ENCODE measurements around the gene PTAFR.

PTAFR gene

GRCh38 chr1:28178690-28179485, 2.4 kb upstream of the PTAFR start:
- no peak for DNase-seq (ENCODE audit: low read depth)

GRCh38 chr1:28175955-28176485, 470 bp downstream of the PTAFR start:
- no peak for DNase-seq (ENCODE audit: low read depth)

- no peak for DNase-seq (ENCODE audit: low read depth)
These were observed 2.6 kb downstream of the PTAFR start for GRCh38 chr1:28173980-28174297.

GRCh38 chr1:28173151-28173979, 3.1 kb downstream of the PTAFR start:
- no peak for DNase-seq (ENCODE audit: low read depth)

- DNase-seq (ENCODE audit: low read depth) = no peak
These were observed 3.8 kb downstream of the PTAFR start for GRCh38 chr1:28172713-28173150.

- no peak for DNase-seq (ENCODE audit: low read depth)
These were observed 5.2 kb downstream of the PTAFR start for GRCh38 chr1:28171246-28171645.

GRCh38 chr1:28170001-28170596, 6.4 kb downstream of the PTAFR start:
- DNase-seq (ENCODE audit: low read depth) = no peak

- no peak for DNase-seq (ENCODE audit: low read depth)
These were observed 12.9 kb downstream of the PTAFR start for GRCh38 chr1:28163496-28164161.

GRCh38 chr1:28162151-28162550, 14.3 kb downstream of the PTAFR start:
- no peak for DNase-seq (ENCODE audit: low read depth)

- DNase-seq (ENCODE audit: low read depth) = no peak
These were observed 14.7 kb downstream of the PTAFR start for GRCh38 chr1:28161751-28162150.

- peak; percentile 44 for DNase-seq (ENCODE audit: low read depth)
These were observed 15.7 kb downstream of the PTAFR start for GRCh38 chr1:28160782-28161266.

- DNase-seq (ENCODE audit: low read depth) = no peak
These were observed 16.8 kb downstream of the PTAFR start for GRCh38 chr1:28159680-28160079.

GRCh38 chr1:28159243-28159642, 17.2 kb downstream of the PTAFR start:
- DNase-seq (ENCODE audit: low read depth) = no peak

- no peak for DNase-seq (ENCODE audit: low read depth)
These were observed 18.6 kb downstream of the PTAFR start for GRCh38 chr1:28157894-28158293.

- no peak for DNase-seq (ENCODE audit: low read depth)
These were observed 19.7 kb downstream of the PTAFR start for GRCh38 chr1:28156821-28157220.

GRCh38 chr1:28155628-28156027, 20.9 kb downstream of the PTAFR start:
- no peak for DNase-seq (ENCODE audit: low read depth)

GRCh38 chr1:28154078-28154594, 22.4 kb downstream of the PTAFR start:
- DNase-seq (ENCODE audit: low read depth) = no peak

GRCh38 chr1:28150125-28150780, 26.2 kb downstream of the PTAFR start:
- DNase-seq (ENCODE audit: low read depth) = no peak

- no peak for DNase-seq (ENCODE audit: low read depth)
These were observed 27.7 kb downstream of the PTAFR start for GRCh38 chr1:28148880-28149195.

- DNase-seq (ENCODE audit: low read depth) = no peak
These were observed 29.0 kb downstream of the PTAFR start for GRCh38 chr1:28147264-28148094.

Measured in stromal cell of bone marrow (primary cell).